SK-N-SH (cell line): ENCODE results near the gene ACO1.

Experiments
- CTCF ChIP-seq: fragments of 200-600 bp; sonication (generic); IDR thresholded peaks from 2 replicates; pipeline ENCODE4 v1.6.1; 2017; ENCODE audit warnings: antibody characterized with exemption, mild to moderate bottlenecking, moderate library complexity
- EP300 ChIP-seq, 2 experiments: IDR thresholded peaks; 2 replicates each; pipeline versions ENCODE4 v1.4.0 to v1.6.1; 2012; ENCODE audit warnings: borderline replicate concordance in 1 of 2, low read depth in 1 of 2, low read length in 1 of 2
- EZH2phosphoT487 ChIP-seq: fragments of 200-600 bp; sonication (generic); IDR thresholded peaks from 2 replicates; pipeline ENCODE4 v1.6.1; 2017; ENCODE audit warnings: low read depth, mixed run types, mild to moderate bottlenecking, antibody characterized with exemption, moderate library complexity, borderline replicate concordance
- FOXM1 ChIP-seq: IDR thresholded peaks from 2 replicates; pipeline ENCODE4 v1.4.0; 2012; ENCODE audit warnings: low read depth, mild to moderate bottlenecking
- GABPA ChIP-seq: IDR thresholded peaks from 2 replicates; pipeline ENCODE4 v1.4.0; 2012; ENCODE audit warnings: low read depth, mild to moderate bottlenecking
- RAD21 ChIP-seq: IDR thresholded peaks from 2 replicates; pipeline ENCODE4 v1.6.1; 2012; ENCODE audit warnings: mild to moderate bottlenecking, low read length
- TCF12 ChIP-seq: IDR thresholded peaks from 2 replicates; pipeline ENCODE4 v1.4.0; 2012
- TEAD4 ChIP-seq: IDR thresholded peaks from 2 replicates; pipeline ENCODE4 v1.4.0; 2012; ENCODE audit warnings: mild to moderate bottlenecking, borderline replicate concordance; ENCODE audit not compliant: insufficient read depth
- YY1 ChIP-seq: IDR thresholded peaks from 2 replicates; pipeline ENCODE4 v1.4.0; 2012; ENCODE audit warnings: low read depth, mild to moderate bottlenecking

- TF ChIP-seq FOXM1, result no peak
- no peak for TF ChIP-seq EP300 (IDR thresholded peaks at IDR 0.05; ENCODE audit: borderline replicate concordance in 1 of 2, low read depth in 1 of 2, low read length in 1 of 2)
- TF ChIP-seq CTCF, result no peak
- TF ChIP-seq TEAD4, result no peak
- no peak for TF ChIP-seq YY1
- TF ChIP-seq GABPA, result no peak
- TF ChIP-seq EZH2phosphoT487, result no peak
- no peak for TF ChIP-seq RAD21
- TF ChIP-seq TCF12, result no peak
Observed at GRCh38 chr9:32472344-32472743, 87.9 kb downstream of the ACO1 start.
